IMR-90 (cell line): Measurements from ENCODE around the gene STARD3. TPM values are rescaled to one million over a fixed set of nuclear protein-coding genes. Genes with fewer than 3 reads are reported as not detected.

Experiments used
- ATAC-seq: fragments of 200-7000 bp; cut with Tn5 transposase; 2 replicates; pipeline ENCODE4 v1.9.1; 2020; ENCODE audit warnings: low read depth, mild to moderate bottlenecking, moderate library complexity
- BruUV-seq: library from RNA; stranded (reverse); fragments of 400-500 nt; replicated peaks from 2 replicates; lab custom pipeline; 2021; lab: Mats Ljungman, UMichigan
- CTCF ChIA-PET: fragments of 300-600 bp; formaldehyde crosslinking; extraction: SDS; loops from one replicate; lab custom pipeline; 2021; ENCODE audit warnings: antibody characterized with exemption; lab: Yijun Ruan, JAX
- POLR2A ChIA-PET: fragments of 300-600 bp; sonication (Branson Sonifier 250); formaldehyde crosslinking; loops from one replicate; lab custom pipeline; 2022; ENCODE audit warnings: antibody characterized with exemption; ENCODE audit not compliant: unreplicated experiment; lab: Charles Lee
- DNase-seq: peaks from one replicate; pipeline ENCODE4 v3.0.0; 2013
- H2AFZ ChIP-seq: replicated peaks from 2 replicates; pipeline ENCODE3; 2013; ENCODE audit warnings: low read length, mild to moderate bottlenecking; ENCODE audit not compliant: poor library complexity
- H2AK5ac ChIP-seq: 2 replicates; pipeline ENCODE4 v1.6.1; 2013; ENCODE audit warnings: low read depth, low read length, inconsistent platforms
- H2AK9ac ChIP-seq: replicated peaks from 2 replicates; pipeline ENCODE3; 2013; ENCODE audit warnings: mild to moderate bottlenecking, low read depth, low read length, moderate library complexity; ENCODE audit not compliant: poor library complexity
- H2BK120ac ChIP-seq: 2 replicates; pipeline ENCODE4 v1.6.1; 2013; ENCODE audit warnings: low read depth, low read length, inconsistent platforms
- H2BK15ac ChIP-seq: 3 replicates; pipeline ENCODE4 v1.6.1; 2013; ENCODE audit warnings: low read depth, low read length, inconsistent platforms
- H2BK20ac ChIP-seq: 2 replicates; pipeline ENCODE4 v1.6.1; 2013; ENCODE audit warnings: low read depth, mild to moderate bottlenecking, inconsistent platforms, low read length, moderate library complexity
- H2BK5ac ChIP-seq: 2 replicates; pipeline ENCODE4 v1.6.1; 2013; ENCODE audit warnings: mild to moderate bottlenecking, low read depth, low read length, inconsistent platforms; ENCODE audit not compliant: poor library complexity, severe bottlenecking
- H3K14ac ChIP-seq: replicated peaks from 2 replicates; pipeline ENCODE4 v1.6.1; 2013; ENCODE audit warnings: low read depth, low read length, inconsistent platforms
- H3K18ac ChIP-seq: 2 replicates; pipeline ENCODE4 v1.6.1; 2013; ENCODE audit warnings: low read depth, low read length, control low read depth
- H3K23ac ChIP-seq: 2 replicates; pipeline ENCODE4 v1.6.1; 2013; ENCODE audit warnings: low read depth, low read length, inconsistent platforms
- H3K27ac ChIP-seq: 2 replicates; pipeline ENCODE4 v1.5.1; 2013; ENCODE audit warnings: mild to moderate bottlenecking, control low read depth, low read length; ENCODE audit not compliant: insufficient read depth
- H3K27me3 ChIP-seq: 2 replicates; pipeline ENCODE4 v1.6.1; 2013; ENCODE audit warnings: low read length; ENCODE audit not compliant: control insufficient read depth, insufficient read depth
- H3K36me3 ChIP-seq: 2 replicates; pipeline ENCODE4 v1.6.1; 2013; ENCODE audit warnings: low read length, mixed read lengths; ENCODE audit not compliant: control insufficient read depth, insufficient read depth
- H3K4ac ChIP-seq: 2 replicates; pipeline ENCODE4 v1.6.1; 2013; ENCODE audit warnings: low read depth, low read length, inconsistent platforms
- H3K4me1 ChIP-seq: 2 replicates; pipeline ENCODE4 v1.6.1; 2013; ENCODE audit warnings: low read length, mixed read lengths; ENCODE audit not compliant: control insufficient read depth, insufficient read depth
- H3K4me2 ChIP-seq: 2 replicates; pipeline ENCODE4 v1.6.1; 2013; ENCODE audit warnings: low read depth, mild to moderate bottlenecking, control low read depth, low read length, moderate library complexity
- H3K4me3 ChIP-seq: 2 replicates; pipeline ENCODE4 v1.5.1; 2013; ENCODE audit warnings: low read depth, mild to moderate bottlenecking, control low read depth, low read length, moderate library complexity; ENCODE audit not compliant: insufficient read depth
- H3K56ac ChIP-seq: 2 replicates; pipeline ENCODE4 v1.6.1; 2013; ENCODE audit warnings: low read length, inconsistent platforms; ENCODE audit not compliant: insufficient read depth; ENCODE audit errors: extremely low read depth
- H3K79me1 ChIP-seq, 2 experiments: 2 replicates each; pipeline ENCODE4 v1.6.1; 2013; ENCODE audit warnings: low read length in 2 of 2, inconsistent platforms in 1 of 2, low read depth in 1 of 2
- H3K9ac ChIP-seq: 2 replicates; pipeline ENCODE4 v1.6.1; 2013; ENCODE audit warnings: low read depth, low read length, control low read depth
- H3K9me1 ChIP-seq: 2 replicates; pipeline ENCODE4 v1.6.1; 2013; ENCODE audit warnings: low read length, inconsistent platforms; ENCODE audit not compliant: insufficient read depth
- H3K9me3 ChIP-seq: 2 replicates; pipeline ENCODE4 v1.6.1; 2013; ENCODE audit warnings: low read length; ENCODE audit not compliant: control insufficient read depth, insufficient read depth
- H4K20me1 ChIP-seq: 2 replicates; pipeline ENCODE4 v1.6.1; 2013; ENCODE audit warnings: low read length, inconsistent platforms; ENCODE audit not compliant: insufficient read depth
- H4K5ac ChIP-seq: 2 replicates; pipeline ENCODE4 v1.6.1; 2013; ENCODE audit warnings: mild to moderate bottlenecking, low read depth, low read length, control low read depth
- H4K8ac ChIP-seq, 2 experiments: 2 replicates each; pipeline ENCODE4 v1.6.1; 2013; ENCODE audit warnings: low read depth in 2 of 2, low read length in 2 of 2, control low read depth in 1 of 2, inconsistent platforms in 1 of 2
- H4K91ac ChIP-seq: 2 replicates; pipeline ENCODE4 v1.6.1; 2013; ENCODE audit warnings: low read depth, low read length, inconsistent platforms; ENCODE audit not compliant: insufficient read depth
- CEBPB ChIP-seq: IDR thresholded peaks from 2 replicates; pipeline ENCODE4 v1.6.1; 2012; ENCODE audit warnings: low read depth, low read length, improper control_type of control experiment
- MAZ ChIP-seq: IDR thresholded peaks from 2 replicates; pipeline ENCODE4 v1.6.1; 2012; ENCODE audit warnings: low read depth, mild to moderate bottlenecking, low read length, improper control_type of control experiment, moderate library complexity, borderline replicate concordance
- RCOR1 ChIP-seq: IDR thresholded peaks from 2 replicates; pipeline ENCODE4 v1.6.1; 2012; ENCODE audit warnings: mild to moderate bottlenecking, low read length, improper control_type of control experiment; ENCODE audit not compliant: insufficient replicate concordance
- WGBS, 2 experiments: methylation state at CpG; one replicate each; pipeline versions ENCODE4 v1.1.5 to v1.1.7; 2013; ENCODE audit warnings: missing lambda C conversion rate in 2 of 2; ENCODE audit not compliant: insufficient read length in 1 of 2; ENCODE audit errors: extremely low coverage in 2 of 2; 5-methylcytosine and 5-hydroxymethylcytosine counted together
- dilution Hi-C: fragments of 300-500 bp; cut with HindIII; formaldehyde crosslinking; loops from one replicate; pipeline ENCODE4 v1.14.3; 2018; ENCODE audit warnings: low sequenced_read_pairs; ENCODE audit not compliant: unreplicated experiment
- in situ Hi-C: fragments of 300-500 bp; cut with MboI; formaldehyde crosslinking; loops from 3 replicates; pipeline ENCODE4 v1.14.3; 2019; ENCODE audit warnings: low sequenced_read_pairs, inconsistent platforms, mixed read lengths
- intact Hi-C: fragments of 100-400 bp; cut with micrococcal nuclease; formaldehyde crosslinking; loops from 2 replicates; pipeline ENCODE4 v1.10.0; 2022
- polyA plus RNA-seq, 3 experiments: library from polyadenylated mRNA; depleted of rRNA; stranded (reverse); fragments of >200 nt; gene quantifications; 2 replicates each; pipeline ENCODE4 v1.2.3, GENCODE V29; 2012; ENCODE audit warnings: low replicate concordance in 1 of 3
- total RNA-seq: library from RNA; depleted of rRNA; stranded (reverse); fragments of >200 nt; gene quantifications from 2 replicates; pipeline ENCODE4 v1.2.3, GENCODE V29; 2012

STARD3 gene
- total and polyA plus RNA-seq, 2 of the 4 experiments (the other 2 are of a cell fraction): 8.1 to 50.4 TPM

DNA sequence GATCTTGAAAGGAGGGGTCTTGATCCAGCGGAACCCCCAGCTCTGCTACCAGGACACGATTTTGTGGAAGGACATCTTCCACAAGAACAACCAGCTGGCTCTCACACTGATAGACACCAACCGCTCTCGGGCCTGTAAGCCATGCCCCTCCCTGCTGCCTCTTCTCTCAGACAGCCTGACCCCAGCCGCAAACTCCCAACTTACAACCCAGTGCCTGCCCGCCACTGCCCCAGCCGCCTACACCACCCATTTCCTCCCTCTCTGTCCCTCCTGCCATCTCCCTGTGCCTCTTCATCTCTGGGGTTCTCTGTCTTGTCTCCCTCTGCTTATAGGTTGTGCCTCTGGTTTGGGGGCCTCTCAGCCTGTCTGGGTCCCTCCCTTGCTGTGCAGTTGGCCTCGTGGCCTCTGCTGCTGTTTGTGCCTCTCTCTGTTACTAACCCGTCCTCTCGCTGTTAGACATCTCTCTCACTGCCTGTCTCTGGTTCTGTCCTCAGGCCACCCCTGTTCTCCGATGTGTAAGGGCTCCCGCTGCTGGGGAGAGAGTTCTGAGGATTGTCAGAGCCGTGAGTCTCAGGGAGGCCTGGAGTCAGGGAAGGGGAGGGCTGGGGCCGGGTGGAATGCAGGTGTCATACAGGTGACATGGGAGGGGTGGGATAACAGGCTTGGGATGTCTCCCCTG, 72.5 kb downstream of the STARD3 start:
- Histone ChIP-seq H2AK5ac (no peak overlapping the region), H3K9me3 (no peaks in the 10 kb centered on the region), H2BK20ac (no peak overlapping the region), H2BK15ac (no peak overlapping the region), H3K9me1 (peaks cover 4% of the 10 kb centered on the region; the same call in 1 of the 2 replicates), H3K4me1 (peaks cover 6% of the 10 kb centered on the region; the same call in 1 of the 2 replicates), H3K14ac (no peak overlapping the region), H4K91ac (no peak overlapping the region), H3K4ac (no peak overlapping the region), H3K56ac (no peak overlapping the region), H4K8ac (no peak overlapping the region), H3K4me2 (no peak overlapping the region), H3K27ac (no peak overlapping the region), H4K20me1 (peaks cover 23% of the 10 kb centered on the region), H3K36me3 (peaks cover 49% of the 10 kb centered on the region), H3K27me3 (no peaks in the 10 kb centered on the region), H2AK9ac (no peak overlapping the region), H3K79me1 (peaks cover 0 to 32% of the 10 kb centered on the region in 2 experiments; a peak in 2 of 4 replicates), H4K5ac (no peak overlapping the region), H3K4me3 (no peak overlapping the region), H3K23ac (no peak overlapping the region), H3K9ac (no peak overlapping the region), H3K18ac (no peak overlapping the region), H2AFZ (no peak overlapping the region), H2BK5ac (no peak overlapping the region), H2BK120ac (no peak overlapping the region)
- ATAC-seq (no peak), DNase-seq (no peak)
- WGBS, 2 experiments: 100% methylated on average over 2 of the region's 14 CpGs; no CpG with 5 or more reads in 1 of the 2 experiments
- in situ Hi-C loops: no loop called here
- TF ChIP-seq MAZ: no peak
- TF ChIP-seq CEBPB: no peak
- TF ChIP-seq RCOR1: no peak
- ChIA-PET CTCF (no interaction called here), POLR2A (no interaction called here)
- intact Hi-C loops: no loop called here
- dilution Hi-C loops: no loop called here
- no TSS peak for BruUV-seq
